K562 (cell line): ENCODE results near the gene LCLAT1. TPM values are rescaled to one million over a fixed set of nuclear protein-coding genes. Genes with fewer than 3 reads are reported as not detected.

Source experiments
- ADNP ChIP-seq: fragments of 200-800 bp; sonication (Bioruptor generic); IDR thresholded peaks from 2 replicates; pipeline ENCODE4 v1.6.1; 2016; ENCODE audit warnings: missing genetic modification characterization, missing compliant biosample characterization
- CBFA2T2 ChIP-seq: fragments of 450-650 bp; conservative IDR thresholded peaks from 2 replicates; pipeline ENCODE4 v1.6.1; 2017; ENCODE audit warnings: mild to moderate bottlenecking
- CBX2 ChIP-seq: fragments of 200-600 bp; sonication (generic); IDR thresholded peaks from one replicate; pipeline ENCODE4 v1.6.1; 2012; ENCODE audit warnings: mild to moderate bottlenecking, low read length, inconsistent platforms; ENCODE audit not compliant: insufficient read depth, poor library complexity, severe bottlenecking
- CHD1 ChIP-seq: fragments of 200-600 bp; sonication (generic); IDR thresholded peaks from one replicate; pipeline ENCODE4 v1.6.1; 2012; ENCODE audit warnings: mild to moderate bottlenecking, moderate library complexity, low read length, inconsistent platforms
- FIP1L1 ChIP-seq: fragments of 200-400 bp; formaldehyde crosslinking; IDR thresholded peaks from 2 replicates; pipeline ENCODE4 v1.6.1; 2018; ENCODE audit warnings: mild to moderate bottlenecking, low read depth, low read length; ENCODE audit not compliant: poor library complexity, severe bottlenecking
- HOXB6 ChIP-seq: fragments of 250-450 bp; sonication (Bioruptor Pico); IDR thresholded peaks from 2 replicates; pipeline ENCODE4 v1.5.1; 2022; ENCODE audit warnings: mild to moderate bottlenecking, borderline replicate concordance
- KLF1 ChIP-seq: fragments of 450-650 bp; IDR thresholded peaks from 2 replicates; pipeline ENCODE4 v1.6.1; 2016; ENCODE audit warnings: missing genetic modification characterization, missing compliant biosample characterization
- KLF16 ChIP-seq: IDR thresholded peaks from 2 replicates; pipeline ENCODE4 v1.6.1; 2016; ENCODE audit warnings: antibody characterized with exemption
- MECOM ChIP-seq: fragments of 250-450 bp; sonication (Bioruptor Pico); IDR thresholded peaks from 2 replicates; pipeline ENCODE4 v1.8.0; 2022; ENCODE audit warnings: inconsistent platforms
- NCOA1 ChIP-seq: fragments of 450-650 bp; IDR thresholded peaks from 2 replicates; pipeline ENCODE4 v1.6.1; 2016; ENCODE audit warnings: low read depth
- NR1H2 ChIP-seq: sonication (generic); formaldehyde crosslinking; IDR thresholded peaks from 2 replicates; pipeline ENCODE4 v1.4.0; 2020; ENCODE audit warnings: mild to moderate bottlenecking, missing genetic modification reagents
- RBM17 ChIP-seq: fragments of 200-400 bp; formaldehyde crosslinking; IDR thresholded peaks from 2 replicates; pipeline ENCODE4 v1.6.1; 2017; ENCODE audit warnings: low read depth, mild to moderate bottlenecking, low read length, borderline replicate concordance
- SREBF2 ChIP-seq: sonication (generic); formaldehyde crosslinking; IDR thresholded peaks from 2 replicates; pipeline ENCODE4 v1.4.0; 2020; ENCODE audit warnings: mild to moderate bottlenecking, missing genetic modification reagents
- TBP ChIP-seq: optimal IDR thresholded peaks from 2 replicates; pipeline ENCODE3; 2011; ENCODE audit warnings: low read depth, low read length, improper control_type of control experiment
- TCF3 ChIP-seq: sonication (generic); formaldehyde crosslinking; IDR thresholded peaks from 2 replicates; pipeline ENCODE4 v1.4.0; 2020; ENCODE audit warnings: mild to moderate bottlenecking, missing genetic modification reagents
- U2AF1 ChIP-seq: fragments of 200-400 bp; formaldehyde crosslinking; optimal IDR thresholded peaks from 2 replicates; pipeline ENCODE3; 2017; ENCODE audit warnings: mild to moderate bottlenecking, low read depth, low read length, moderate library complexity
- USF2 ChIP-seq: sonication (generic); formaldehyde crosslinking; IDR thresholded peaks from 2 replicates; pipeline ENCODE4 v1.5.0; 2020; ENCODE audit warnings: missing genetic modification reagents
- ZNF12 ChIP-seq: sonication (generic); formaldehyde crosslinking; IDR thresholded peaks from 2 replicates; pipeline ENCODE4 v1.4.0; 2020; ENCODE audit warnings: mild to moderate bottlenecking, missing genetic modification reagents
- ZNF133 ChIP-seq: fragments of 250-450 bp; sonication (Bioruptor Pico); IDR thresholded peaks from 2 replicates; pipeline ENCODE4 v1.4.0; 2020; ENCODE audit warnings: mild to moderate bottlenecking
- ZNF589 ChIP-seq: fragments of 200-800 bp; sonication (Bioruptor generic); IDR thresholded peaks from 2 replicates; pipeline ENCODE4 v1.6.1; 2016; ENCODE audit warnings: low read depth, missing genetic modification characterization, missing compliant biosample characterization
- ZNF79 ChIP-seq: fragments of 250-450 bp; sonication (Bioruptor Pico); IDR thresholded peaks from 2 replicates; pipeline ENCODE4 v1.4.0; 2020; ENCODE audit warnings: low read depth, mild to moderate bottlenecking, moderate library complexity
- polyA plus RNA-seq, 8 experiments: library from polyadenylated mRNA; depleted of rRNA in 4 of 8; stranded (reverse) in 5 of 8; unstranded in 3 of 8; fragments of >200 nt; fragmentation: Nextera tagmentation in 2 of 8; fragmentation: Illumina TruSeq in 1 of 8; extraction: Ambion mirVana in 2 of 8; extraction: Trizol in 1 of 8; gene quantifications; 2 replicates each; pipeline versions ENCODE4 v1.2.1 to v1.2.3, GENCODE V29; 2011 to 2014; ENCODE audit warnings: inconsistent platforms in 1 of 8, missing spikeins in 1 of 8
- total RNA-seq, 7 experiments: library from RNA; depleted of rRNA in 6 of 7; stranded (reverse); fragments of >200 nt in 6 of 7; fragmentation: Illumina TruSeq in 2 of 7; extraction: Trizol in 2 of 7; gene quantifications; 2 replicates each; pipeline versions ENCODE4 v1.2.1 to v1.2.3, GENCODE V29; 2011 to 2021; ENCODE audit warnings: low replicate concordance in 1 of 7
- TF ChIP-seq, protein P1 (sequence below): fragments of 250-450 bp; sonication (Bioruptor Pico); IDR thresholded peaks from 2 replicates; pipeline ENCODE4 v1.6.1; 2021; ENCODE audit warnings: mild to moderate bottlenecking

The LCLAT1 gene
- total and polyA plus RNA-seq, 9 of the 15 experiments (the other 6 are each of a cell fraction or from before 2014, with no cell fraction given), result 8.9 to 63.3 (median 25.4) TPM

DNA sequence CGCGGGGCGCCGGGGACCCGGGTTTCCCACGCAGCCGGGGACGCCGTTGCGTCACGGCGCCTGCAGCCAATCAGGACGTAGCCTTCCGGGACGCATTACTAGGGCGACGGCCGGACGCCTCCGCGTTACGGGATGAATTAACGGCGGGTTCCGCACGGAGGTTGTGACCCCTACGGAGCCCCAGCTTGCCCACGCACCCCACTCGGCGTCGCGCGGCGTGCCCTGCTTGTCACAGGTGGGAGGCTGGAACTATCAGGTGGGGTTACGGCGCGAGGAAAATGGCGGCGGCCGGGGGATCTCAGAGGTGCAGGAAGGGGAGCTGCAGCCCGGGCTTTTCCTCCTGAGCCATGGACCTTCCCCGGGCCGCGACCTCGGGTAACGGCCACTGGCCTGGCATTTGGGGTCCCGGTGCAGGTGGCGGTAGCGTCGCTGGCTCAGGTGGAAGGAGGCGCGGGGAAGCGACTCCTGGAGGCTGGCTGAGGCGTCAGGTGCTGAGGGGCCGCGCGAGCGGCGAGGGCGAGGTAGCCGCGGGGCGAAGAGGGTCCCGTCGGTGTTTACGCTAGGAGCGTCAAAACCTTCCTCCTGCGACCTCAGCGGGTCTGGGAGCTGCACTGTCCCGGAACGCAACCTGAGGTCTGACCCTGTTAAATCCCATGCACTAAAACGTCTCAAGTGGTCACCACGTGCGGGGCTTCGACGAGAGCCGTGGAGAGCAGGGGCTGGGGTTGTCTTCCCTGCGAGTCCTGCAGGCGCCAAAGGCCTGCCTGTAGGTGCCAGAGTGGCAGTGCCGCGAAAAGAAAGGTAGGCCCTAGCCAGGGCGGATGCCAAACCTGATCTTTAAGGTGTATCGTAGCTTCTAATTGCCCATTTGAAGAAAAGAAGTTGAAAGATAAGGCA is at the start of gene LCLAT1 (continued):
- no peak for TF ChIP-seq ZNF79 (CRISPR knock-in tag)
- no peak for TF ChIP-seq ADNP (tag)
- TF ChIP-seq ZNF133 (CRISPR knock-in tag), result no peak
- TF ChIP-seq RBM17, result no peak
- TF ChIP-seq TBP, result peak; percentile 67
- no peak for TF ChIP-seq CHD1
- peak; percentile 74; the same call in 1 of the 2 replicates for TF ChIP-seq ZNF12 (CRISPR knock-in tag)
- no peak for TF ChIP-seq FIP1L1
- TF ChIP-seq NCOA1, result no peak
- TF ChIP-seq ZNF589 (CRISPR knock-in tag), result peak; percentile 45; the same call in 1 of the 2 replicates
- TF ChIP-seq CBFA2T2, result no peak
- TF ChIP-seq USF2 (CRISPR knock-in tag), result no peak
- no peak for TF ChIP-seq U2AF1
- no peak for TF ChIP-seq NR1H2 (CRISPR knock-in tag)
- no peak for TF ChIP-seq MECOM (CRISPR knock-in tag)
- TF ChIP-seq, protein P1, sequence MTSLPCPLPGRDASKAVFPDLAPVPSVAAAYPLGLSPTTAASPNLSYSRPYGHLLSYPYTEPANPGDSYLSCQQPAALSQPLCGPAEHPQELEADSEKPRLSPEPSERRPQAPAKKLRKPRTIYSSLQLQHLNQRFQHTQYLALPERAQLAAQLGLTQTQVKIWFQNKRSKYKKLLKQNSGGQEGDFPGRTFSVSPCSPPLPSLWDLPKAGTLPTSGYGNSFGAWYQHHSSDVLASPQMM (CRISPR knock-in tag), result no peak
- no peak for TF ChIP-seq HOXB6 (CRISPR knock-in tag)
- TF ChIP-seq TCF3 (CRISPR knock-in tag), result no peak
- no peak for TF ChIP-seq CBX2
- TF ChIP-seq KLF16, result no peak
- TF ChIP-seq KLF1 (tag), result no peak
- peak; percentile 96; the same call in 1 of the 2 replicates for TF ChIP-seq SREBF2 (CRISPR knock-in tag)
